T-helper 2 cell treated with Interferon-gamma antibody and Interleukin-4, amounts not matched to agents 100 ng/mL and 5 ng/mL, for 36 hours (primary cell): ENCODE measurements around the gene SLC27A3. TPM values are rescaled to one million over a fixed set of nuclear protein-coding genes. Genes with fewer than 3 reads are reported as not detected.

Experiments used
- intact Hi-C: fragments of 100-400 bp; cut with micrococcal nuclease; formaldehyde crosslinking; loops from one replicate; pipeline ENCODE4 v1.15.1; 2023
- total RNA-seq: library from RNA; stranded (reverse); gene quantifications from 2 replicates; pipeline ENCODE4 v1.2.3, GENCODE V29; 2022

The SLC27A3 gene
- total RNA-seq, 1 donor from 2014 or later = 22.4 TPM

GRCh38 chr1:153796786-153797659 is 21.8 kb downstream of the SLC27A3 start:
- intact Hi-C loops = loop anchor here (1.0 to 5.0 kb wide), 3 partner anchors 126 to 189 kb away; partner anchors contain the start of genes GATAD2B, JTB and RAB13

- intact Hi-C loops = loop anchor here (5.0 kb wide), 1 partner anchor 179 kb away; the partner anchor contains the start of gene JTB
These were observed 23.2 kb downstream of the SLC27A3 start for GRCh38 chr1:153798468-153798780.

GRCh38 chr1:153799016-153799415 is 23.8 kb downstream of the SLC27A3 start:
- intact Hi-C loops = loop anchor here (5.0 kb wide), 1 partner anchor 178 kb away; the partner anchor contains the start of gene JTB

GRCh38 chr1:153799566-153800465 is 24.6 kb downstream of the SLC27A3 start:
- intact Hi-C loops = loop anchor here (5.0 kb wide), 1 partner anchor 177 kb away; the partner anchor contains the start of gene JTB

GRCh38 chr1:153800516-153800915 is 25.3 kb downstream of the SLC27A3 start:
- intact Hi-C loops = no loop called here

- intact Hi-C loops = no loop called here
These were observed 25.9 kb downstream of the SLC27A3 start for GRCh38 chr1:153801028-153801625.

GRCh38 chr1:153801786-153802697 is 26.8 kb downstream of the SLC27A3 start:
- intact Hi-C loops = no loop called here

- intact Hi-C loops = no loop called here
These were observed 28.4 kb downstream of the SLC27A3 start for GRCh38 chr1:153803470-153804056.

GRCh38 chr1:153804112-153804511 is 28.9 kb downstream of the SLC27A3 start:
- intact Hi-C loops = no loop called here

GRCh38 chr1:153805042-153805745 is 30.0 kb downstream of the SLC27A3 start:
- intact Hi-C loops = no loop called here

- intact Hi-C loops = no loop called here
These were observed 30.9 kb downstream of the SLC27A3 start for GRCh38 chr1:153805886-153806719.

- intact Hi-C loops = no loop called here
These were observed 41.2 kb downstream of the SLC27A3 start for GRCh38 chr1:153816283-153816889.

- intact Hi-C loops = no loop called here
These were observed 43.7 kb downstream of the SLC27A3 start for GRCh38 chr1:153818876-153819275.

- intact Hi-C loops = no loop called here
These were observed 52.2 kb downstream of the SLC27A3 start for GRCh38 chr1:153827168-153827964.
